OCI-LY1 (cell line): ENCODE data around the gene C2orf49.

Experiments used
- H2AFZ ChIP-seq: fragments of 200-600 bp; sonication (generic), shearing (Covaris generic); 2 replicates; pipeline ENCODE4 v1.6.0; 2014; ENCODE audit warnings: antibody characterized with exemption, mild to moderate bottlenecking, low read length
- H3F3A ChIP-seq: fragments of 200-600 bp; sonication (generic), shearing (Covaris generic); 2 replicates; pipeline ENCODE4 v1.6.0; 2014; ENCODE audit warnings: mild to moderate bottlenecking, antibody characterized with exemption, low read length, moderate library complexity; ENCODE audit not compliant: insufficient read depth
- H3K27ac ChIP-seq: fragments of 200-600 bp; sonication (generic); 2 replicates; pipeline ENCODE4 v1.5.1; 2014; ENCODE audit warnings: low read length, mixed run types, mild to moderate bottlenecking, low read depth; ENCODE audit not compliant: poor library complexity, severe bottlenecking
- H3K27me3 ChIP-seq: fragments of 200-600 bp; sonication (generic); 2 replicates; pipeline ENCODE4 v1.6.0; 2014; ENCODE audit warnings: antibody characterized with exemption, mild to moderate bottlenecking, low read length, moderate library complexity; ENCODE audit not compliant: insufficient read depth
- H3K36me3 ChIP-seq: fragments of 200-600 bp; sonication (generic); 2 replicates; pipeline ENCODE4 v1.6.1; 2014; ENCODE audit warnings: mild to moderate bottlenecking, antibody characterized with exemption, low read length, moderate library complexity, mixed read lengths; ENCODE audit not compliant: insufficient read depth
- H3K4me1 ChIP-seq: fragments of 200-600 bp; sonication (generic); 2 replicates; pipeline ENCODE4 v1.5.1; 2014; ENCODE audit warnings: mild to moderate bottlenecking, low read length, moderate library complexity; ENCODE audit not compliant: insufficient read depth, severe bottlenecking
- H3K4me2 ChIP-seq: fragments of 200-600 bp; sonication (generic), shearing (Covaris generic); 2 replicates; pipeline ENCODE4 v1.6.1; 2014; ENCODE audit warnings: low read length
- H3K4me3 ChIP-seq: fragments of 200-600 bp; sonication (generic); 2 replicates; pipeline ENCODE4 v1.5.1; 2014; ENCODE audit warnings: low read length, low read depth, mild to moderate bottlenecking, mixed read lengths; ENCODE audit not compliant: poor library complexity, severe bottlenecking
- H3K79me2 ChIP-seq: fragments of 200-600 bp; shearing (Covaris generic); 2 replicates; pipeline ENCODE4 v1.6.1; 2016; ENCODE audit warnings: mixed run types, low read length, mixed read lengths; ENCODE audit not compliant: insufficient read depth
- H3K9ac ChIP-seq: fragments of 200-600 bp; sonication (generic), shearing (Covaris generic); 2 replicates; pipeline ENCODE4 v1.6.1; 2014; ENCODE audit warnings: mild to moderate bottlenecking, low read length, mixed read lengths
- H3K9me2 ChIP-seq: fragments of 200-600 bp; sonication (generic), shearing (Covaris generic); 2 replicates; pipeline ENCODE4 v1.6.1; 2014; ENCODE audit warnings: low read depth, mild to moderate bottlenecking, low read length, mixed read lengths
- H3K9me3 ChIP-seq: fragments of 200-600 bp; shearing (Covaris generic); 2 replicates; pipeline ENCODE4 v1.6.1; 2014; ENCODE audit warnings: low read length, mixed read lengths
- H4K20me1 ChIP-seq: fragments of 200-600 bp; sonication (generic), shearing (Covaris generic); 2 replicates; pipeline ENCODE4 v1.6.0; 2016; ENCODE audit warnings: mild to moderate bottlenecking, low read length; ENCODE audit not compliant: insufficient read depth
- EZH2 ChIP-seq: fragments of 200-600 bp; sonication (generic), shearing (Covaris generic); IDR thresholded peaks from 2 replicates; pipeline ENCODE4 v1.8.0; 2017; ENCODE audit warnings: borderline replicate concordance, mixed run types, mild to moderate bottlenecking, antibody characterized with exemption, low read length, moderate library complexity, mixed read lengths
- TF ChIP-seq, protein P1 (sequence below): fragments of 200-600 bp; sonication (generic), shearing (Covaris generic); IDR thresholded peaks from 2 replicates; pipeline ENCODE4 v1.5.1; 2017; ENCODE audit warnings: mild to moderate bottlenecking, antibody characterized with exemption, low read length, moderate library complexity, mixed read lengths

The C2orf49 gene

GRCh38 chr2:105308382-105309146 lies 28.8 kb upstream of the C2orf49 start:
- H3K27ac ChIP-seq, result no peak overlapping the region
- no peaks in the 10 kb centered on the region for H3K9me3 ChIP-seq
- H3K27me3 ChIP-seq, result no peaks in the 10 kb centered on the region
- no peak for TF ChIP-seq EZH2
- TF ChIP-seq, protein P1, sequence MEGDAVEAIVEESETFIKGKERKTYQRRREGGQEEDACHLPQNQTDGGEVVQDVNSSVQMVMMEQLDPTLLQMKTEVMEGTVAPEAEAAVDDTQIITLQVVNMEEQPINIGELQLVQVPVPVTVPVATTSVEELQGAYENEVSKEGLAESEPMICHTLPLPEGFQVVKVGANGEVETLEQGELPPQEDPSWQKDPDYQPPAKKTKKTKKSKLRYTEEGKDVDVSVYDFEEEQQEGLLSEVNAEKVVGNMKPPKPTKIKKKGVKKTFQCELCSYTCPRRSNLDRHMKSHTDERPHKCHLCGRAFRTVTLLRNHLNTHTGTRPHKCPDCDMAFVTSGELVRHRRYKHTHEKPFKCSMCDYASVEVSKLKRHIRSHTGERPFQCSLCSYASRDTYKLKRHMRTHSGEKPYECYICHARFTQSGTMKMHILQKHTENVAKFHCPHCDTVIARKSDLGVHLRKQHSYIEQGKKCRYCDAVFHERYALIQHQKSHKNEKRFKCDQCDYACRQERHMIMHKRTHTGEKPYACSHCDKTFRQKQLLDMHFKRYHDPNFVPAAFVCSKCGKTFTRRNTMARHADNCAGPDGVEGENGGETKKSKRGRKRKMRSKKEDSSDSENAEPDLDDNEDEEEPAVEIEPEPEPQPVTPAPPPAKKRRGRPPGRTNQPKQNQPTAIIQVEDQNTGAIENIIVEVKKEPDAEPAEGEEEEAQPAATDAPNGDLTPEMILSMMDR, result no peak
- H3K9ac ChIP-seq, result no peak overlapping the region
- H3K4me1 ChIP-seq, result no peaks in the 10 kb centered on the region
- H3K4me3 ChIP-seq, result no peak overlapping the region
- H2AFZ ChIP-seq, result no peak overlapping the region
- H4K20me1 ChIP-seq, result no peaks in the 10 kb centered on the region
- H3K4me2 ChIP-seq, result no peak overlapping the region
- H3K9me2 ChIP-seq, result no peaks in the 10 kb centered on the region
- peaks cover 34% of the 10 kb centered on the region for H3K79me2 ChIP-seq
- H3F3A ChIP-seq, result no peaks in the 10 kb centered on the region
- H3K36me3 ChIP-seq, result peaks cover 41% of the 10 kb centered on the region

- H3K4me2 ChIP-seq, result no peak overlapping the region
Measured at GRCh38 chr2:105309147-105309545, 28.2 kb upstream of the C2orf49 start.

GRCh38 chr2:105313877-105314276 lies 23.5 kb upstream of the C2orf49 start:
- no peaks in the 10 kb centered on the region for H3K9me3 ChIP-seq
- no peak overlapping the region for H3K4me3 ChIP-seq
- H3F3A ChIP-seq, result no peaks in the 10 kb centered on the region
- no peaks in the 10 kb centered on the region for H3K9me2 ChIP-seq
- H3K9ac ChIP-seq, result no peak overlapping the region
- H3K4me1 ChIP-seq, result peaks cover 5% of the 10 kb centered on the region
- H3K27me3 ChIP-seq, result no peaks in the 10 kb centered on the region
- H3K4me2 ChIP-seq, result no peak overlapping the region
- no peak overlapping the region for H3K27ac ChIP-seq
- no peak overlapping the region for H2AFZ ChIP-seq
- H4K20me1 ChIP-seq, result no peaks in the 10 kb centered on the region
- peaks cover 67% of the 10 kb centered on the region for H3K79me2 ChIP-seq
- no peak for TF ChIP-seq EZH2
- TF ChIP-seq, protein P1, result no peak
- peaks cover 17% of the 10 kb centered on the region for H3K36me3 ChIP-seq

More at GRCh38 chr2:105309147-105309545, 28.2 kb upstream of the C2orf49 start:
- no peak overlapping the region for H2AFZ ChIP-seq
- H3K9ac ChIP-seq, result no peak overlapping the region
- H3K9me3 ChIP-seq, result no peaks in the 10 kb centered on the region
- no peak overlapping the region for H3K4me3 ChIP-seq
- H3K36me3 ChIP-seq, result peaks cover 37% of the 10 kb centered on the region
- peaks cover 33% of the 10 kb centered on the region for H3K79me2 ChIP-seq
- H3K27ac ChIP-seq, result no peak overlapping the region
- peaks cover under 1% of the 10 kb centered on the region for H3K4me1 ChIP-seq
- H4K20me1 ChIP-seq, result no peaks in the 10 kb centered on the region
- TF ChIP-seq EZH2, result no peak
- TF ChIP-seq, protein P1, result no peak
- H3K9me2 ChIP-seq, result no peaks in the 10 kb centered on the region
- H3F3A ChIP-seq, result no peaks in the 10 kb centered on the region
- H3K27me3 ChIP-seq, result no peaks in the 10 kb centered on the region
